Measurements from ENCODE around the gene TPCN1. TPM values are rescaled to one million over a fixed set of nuclear protein-coding genes. Genes with fewer than 3 reads are reported as not detected.

TPCN1 gene
- total and polyA plus RNA-seq, 2 of the 13 experiments (the other 11 are each of a cell fraction or from before 2014, with no cell fraction given) = 8.0 to 26.8 TPM

GRCh38 chr12:113221997-113222729 lies 899 bp downstream of the TPCN1 start (continued):
- TF ChIP-seq FOXJ3 (CRISPR knock-in tag; IDR thresholded peaks at IDR 0.05; ENCODE audit: borderline replicate concordance) = no peak
- no peak for TF ChIP-seq FUBP1 (CRISPR knock-in tag; IDR thresholded peaks at IDR 0.05; ENCODE audit: borderline replicate concordance)
- TF ChIP-seq YY1 (IDR thresholded peaks at IDR 0.05; ENCODE audit: insufficient read depth, insufficient replicate concordance, low read depth, low read length) = no peak
- peak; percentile 4 for TF ChIP-seq AGO1 (IDR thresholded peaks at IDR 0.05; ENCODE audit: low read depth, low read length, poor library complexity, severe bottlenecking)
- TF ChIP-seq ZNF572 (CRISPR knock-in tag; IDR thresholded peaks at IDR 0.05) = no peak
- no peak; the same call in 1 of the 2 replicates for TF ChIP-seq MYC (CRISPR knock-in tag; IDR thresholded peaks at IDR 0.05; ENCODE audit: borderline replicate concordance)
- 0 out of 2 replicates have a peak, but pooled peaks have one; percentile 41 for TF ChIP-seq TP53 (CRISPR knock-in tag; conservative IDR thresholded peaks at IDR 0.05)
- TF ChIP-seq ASH2L (IDR thresholded peaks at IDR 0.05; ENCODE audit: insufficient read length, low read depth, low read length) = no peak
- peak; percentile 10; the same call in 1 of the 2 replicates for TF ChIP-seq RXRA (CRISPR knock-in tag; IDR thresholded peaks at IDR 0.05)
- TF ChIP-seq ADNP (CRISPR knock-in tag; IDR thresholded peaks at IDR 0.05) = peak; percentile 48; the same call in 1 of the 2 replicates
- no peak for TF ChIP-seq CEBPG (CRISPR knock-in tag; IDR thresholded peaks at IDR 0.05)
- no peak for TF ChIP-seq ZSCAN29 (CRISPR knock-in tag; conservative IDR thresholded peaks at IDR 0.05)
- no peak for TF ChIP-seq NONO (IDR thresholded peaks at IDR 0.05)
- TF ChIP-seq NONO (CRISPR knock-in tag; conservative IDR thresholded peaks at IDR 0.05) = 0 out of 2 replicates have a peak, but pooled peaks have one; percentile 4
- peak; percentile 97 for TF ChIP-seq ZNF768 (CRISPR knock-in tag; IDR thresholded peaks at IDR 0.05)
- TF ChIP-seq GPN1 (CRISPR knock-in tag; IDR thresholded peaks at IDR 0.05; ENCODE audit: borderline replicate concordance) = no peak
- TF ChIP-seq GTF3A (CRISPR knock-in tag; conservative IDR thresholded peaks at IDR 0.05) = no peak
- TF ChIP-seq ZNF570 (CRISPR knock-in tag; IDR thresholded peaks at IDR 0.05; ENCODE audit: borderline replicate concordance) = no peak
- TF ChIP-seq KLF16 (CRISPR knock-in tag; IDR thresholded peaks at IDR 0.05) = no peak
- TF ChIP-seq ZNF629 (CRISPR knock-in tag; conservative IDR thresholded peaks at IDR 0.05) = 0 out of 2 replicates have a peak, but pooled peaks have one; percentile 7
- no peak for TF ChIP-seq ZNF234 (CRISPR knock-in tag; conservative IDR thresholded peaks at IDR 0.05)
- no peak for TF ChIP-seq EEA1 (CRISPR knock-in tag; IDR thresholded peaks at IDR 0.05; ENCODE audit: borderline replicate concordance)
- no peak for TF ChIP-seq RORA (CRISPR knock-in tag; IDR thresholded peaks at IDR 0.05)
- TF ChIP-seq TBP (CRISPR knock-in tag; IDR thresholded peaks at IDR 0.05) = no peak
- no peak for TF ChIP-seq XBP1 (CRISPR knock-in tag; IDR thresholded peaks at IDR 0.05)
